Spleen (tissue), 11 donors: ENCODE measurements around the gene RBMS3. TPM values are rescaled to one million over a fixed set of nuclear protein-coding genes. Genes with fewer than 3 reads are reported as not detected.

Experiments
- DNase-seq: peaks from one replicate; pipeline ENCODE4 v3.0.0-alpha.2; 2020
- H3K27ac ChIP-seq, 8 donors: fragments of 200-600 bp; sonication (generic) in 7 of 8; 1 replicate in 4 of 8; 2 replicates in 4 of 8; pipeline versions ENCODE4 v1.5.0 to v1.8.0; 2016 to 2021; ENCODE audit warnings: inconsistent platforms in 4 of 8, mild to moderate bottlenecking in 4 of 8, moderate library complexity in 1 of 8
- H3K27me3 ChIP-seq, 7 donors: fragments of 200-600 bp; sonication (generic) in 6 of 7; replicated peaks in 1 of 7; 1 replicate in 4 of 7; 2 replicates in 3 of 7; pipeline versions ENCODE4 v1.5.0 to v1.8.0; 2016 to 2021; ENCODE audit warnings: inconsistent platforms in 3 of 7, mild to moderate bottlenecking in 1 of 7
- H3K36me3 ChIP-seq, 6 donors: fragments of 200-600 bp; sonication (generic) in 5 of 6; 1 replicate in 4 of 6; 2 replicates in 2 of 6; pipeline versions ENCODE4 v1.5.0 to v1.8.0; 2016 to 2021; ENCODE audit warnings: inconsistent platforms in 2 of 6
- H3K4me1 ChIP-seq, 6 donors: fragments of 200-600 bp; sonication (generic) in 5 of 6; 1 replicate in 3 of 6; 2 replicates in 3 of 6; pipeline versions ENCODE4 v1.5.0 to v1.8.0; 2016 to 2021; ENCODE audit warnings: inconsistent platforms in 3 of 6
- H3K4me3 ChIP-seq, 8 donors: fragments of 200-600 bp; sonication (generic) in 7 of 8; 1 replicate in 4 of 8; 2 replicates in 4 of 8; pipeline versions ENCODE4 v1.5.0 to v1.8.0; 2016 to 2021; ENCODE audit warnings: inconsistent platforms in 4 of 8, mild to moderate bottlenecking in 4 of 8, moderate library complexity in 2 of 8
- H3K9me3 ChIP-seq, 8 donors: fragments of 200-600 bp; sonication (generic) in 7 of 8; 1 replicate in 4 of 8; 2 replicates in 4 of 8; pipeline versions ENCODE4 v1.5.0 to v1.8.0; 2016 to 2021; ENCODE audit warnings: inconsistent platforms in 4 of 8
- POLR2A ChIP-seq, 3 donors: fragments of 450-650 bp; IDR thresholded peaks; one replicate each; pipeline ENCODE4 v1.5.1; 2017; ENCODE audit warnings: antibody characterized with exemption in 3 of 3, mild to moderate bottlenecking in 1 of 3
- POLR2AphosphoS5 ChIP-seq, 3 donors: sonication (generic); formaldehyde crosslinking; IDR thresholded peaks; one replicate each; pipeline ENCODE4 v1.5.1; 2017; ENCODE audit warnings: antibody characterized with exemption in 3 of 3
- WGBS, 5 donors: extraction: QIAGEN DNeasy Blood & Tissue Kit in 3 of 5; methylation state at CpG; one replicate each; pipeline versions ENCODE4 v1.1.5 to v1.1.7; 2013 to 2018; 5-methylcytosine and 5-hydroxymethylcytosine counted together
- intact Hi-C: fragments of 100-400 bp; cut with DNase I; formaldehyde crosslinking; loops from one replicate; pipeline ENCODE4 v1.15.0; 2023; ENCODE audit warnings: low total_unique reads
- polyA plus RNA-seq, 3 donors: library from polyadenylated mRNA; stranded (reverse); fragments of 200-250 nt; gene quantifications; one replicate each; pipeline ENCODE4 v1.2.1, GENCODE V29; 2013
- total RNA-seq, 7 donors: library from RNA; depleted of rRNA in 3 of 7; stranded (reverse); fragments of >200 nt in 3 of 7; fragmentation: NEBNext Ultra II Directional in 4 of 7; extraction: Animal tissue kit (Norgen Biotek cat#: 25700) in 4 of 7; gene quantifications; one replicate each; pipeline versions ENCODE4 v1.1.0 to v1.2.1, GENCODE V29; 2016 to 2021
- TF ChIP-seq, protein P1 (sequence below), 11 experiments: fragments of 200-600 bp in 7 of 11; fragments of 450-650 bp in 4 of 11; sonication (generic) in 4 of 11; IDR thresholded peaks in 8 of 11; conservative IDR thresholded peaks in 3 of 11; 1 replicate in 7 of 11; 2 replicates in 4 of 11; pipeline versions ENCODE4 v1.4.0 to v1.8.0; 2016 to 2021; ENCODE audit warnings: antibody characterized with exemption in 11 of 11, inconsistent platforms in 4 of 11, mild to moderate bottlenecking in 1 of 11
- donor health status: healthy with polysubstance abuse.
- donor health status: DM: no; HTN: no; CAD: no; lungs with moderate emphysema.
- donor health status: DM: no; HTN: no; CAD: no.
- donor health status: Bipolar disorder and iron deficiency.
- donor health status: healthy.
- donor health status: DM: no; HTN: no; CAD: no.
- donor health status: DM: yes; HTN: yes; CAD: no.

RBMS3 gene
- total and polyA plus RNA-seq, 10 donors, result 2.6 to 81.9 (median 52.5) TPM

DNA sequence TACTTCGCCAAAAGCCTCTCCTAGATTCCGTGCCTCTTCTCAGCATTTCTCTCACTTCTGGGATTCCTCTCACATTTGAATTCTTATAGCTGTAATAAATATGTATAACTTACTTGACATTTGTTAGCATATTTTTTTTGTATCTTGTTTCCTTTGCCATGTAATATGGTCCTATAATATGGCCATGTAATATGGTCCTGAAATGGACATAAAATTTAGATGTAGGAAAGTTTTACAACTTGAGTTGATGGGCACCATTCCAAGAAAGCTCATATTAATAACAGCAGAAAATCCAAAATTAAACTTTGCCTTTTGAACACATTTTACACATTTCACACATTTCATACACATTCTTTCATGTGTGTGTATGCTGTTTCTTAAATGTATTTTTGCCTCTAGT, 480.6 kb downstream of the RBMS3 start:
- Histone ChIP-seq H3K27ac (no peak overlapping the region), H3K4me1 (peaks cover 0 to 24% (median 11%) of the 10 kb centered on the region in 6 donors), H3K27me3 (no peaks in the 10 kb centered on the region), H3K9me3 (no peaks in the 10 kb centered on the region), H3K4me3 (no peak overlapping the region), H3K36me3 (no peaks in the 10 kb centered on the region)
- 80 to 96% (median 89%) methylated on average over 2 of the region's 2 CpGs for WGBS, 5 donors
- intact Hi-C loops, result loop anchor here (10.0 kb wide), 1 partner anchor 837 kb away; no protein-coding TSS in a partner anchor
- DNase-seq, result no peak
- no peak for TF ChIP-seq POLR2A (IDR thresholded peaks at IDR 0.05)
- TF ChIP-seq, protein P1, sequence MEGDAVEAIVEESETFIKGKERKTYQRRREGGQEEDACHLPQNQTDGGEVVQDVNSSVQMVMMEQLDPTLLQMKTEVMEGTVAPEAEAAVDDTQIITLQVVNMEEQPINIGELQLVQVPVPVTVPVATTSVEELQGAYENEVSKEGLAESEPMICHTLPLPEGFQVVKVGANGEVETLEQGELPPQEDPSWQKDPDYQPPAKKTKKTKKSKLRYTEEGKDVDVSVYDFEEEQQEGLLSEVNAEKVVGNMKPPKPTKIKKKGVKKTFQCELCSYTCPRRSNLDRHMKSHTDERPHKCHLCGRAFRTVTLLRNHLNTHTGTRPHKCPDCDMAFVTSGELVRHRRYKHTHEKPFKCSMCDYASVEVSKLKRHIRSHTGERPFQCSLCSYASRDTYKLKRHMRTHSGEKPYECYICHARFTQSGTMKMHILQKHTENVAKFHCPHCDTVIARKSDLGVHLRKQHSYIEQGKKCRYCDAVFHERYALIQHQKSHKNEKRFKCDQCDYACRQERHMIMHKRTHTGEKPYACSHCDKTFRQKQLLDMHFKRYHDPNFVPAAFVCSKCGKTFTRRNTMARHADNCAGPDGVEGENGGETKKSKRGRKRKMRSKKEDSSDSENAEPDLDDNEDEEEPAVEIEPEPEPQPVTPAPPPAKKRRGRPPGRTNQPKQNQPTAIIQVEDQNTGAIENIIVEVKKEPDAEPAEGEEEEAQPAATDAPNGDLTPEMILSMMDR (IDR thresholded peaks at IDR 0.05 in 8 of 11, conservative IDR thresholded peaks at IDR 0.05 in 3 of 11), result no peak

DNA sequence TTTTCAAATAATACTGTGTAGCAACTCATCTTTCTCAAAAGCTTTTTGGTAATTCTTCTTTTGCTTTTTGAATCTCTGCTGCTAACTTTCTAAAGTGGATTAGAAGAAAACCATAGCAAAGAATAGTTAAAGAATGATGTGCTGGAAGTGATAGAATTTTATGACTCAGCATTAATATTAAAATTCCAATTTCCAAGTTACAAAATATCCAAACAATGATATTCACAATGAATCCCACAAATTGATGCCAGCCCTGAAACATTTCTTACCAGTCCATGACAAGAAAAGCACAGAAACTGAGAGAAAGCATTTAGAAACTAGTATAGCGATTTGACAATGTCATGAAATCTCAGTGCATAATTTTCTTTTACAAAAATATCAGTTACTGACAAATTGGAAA, 482.2 kb downstream of the RBMS3 start:
- Histone ChIP-seq H3K4me3 (no peak overlapping the region), H3K27ac (no peak overlapping the region), H3K9me3 (no peaks in the 10 kb centered on the region), H3K4me1 (peaks cover 0 to 17% (median 11%) of the 10 kb centered on the region in 6 donors), H3K27me3 (no peaks in the 10 kb centered on the region), H3K36me3 (no peaks in the 10 kb centered on the region)
- TF ChIP-seq POLR2AphosphoS5 (IDR thresholded peaks at IDR 0.05) (no peak), POLR2A (IDR thresholded peaks at IDR 0.05) (no peak)
- TF ChIP-seq, protein P1 (IDR thresholded peaks at IDR 0.05 in 8 of 11, conservative IDR thresholded peaks at IDR 0.05 in 3 of 11), result no peak
- WGBS, 5 donors, result 83 to 96% (median 95%) methylated on average over 1 of the region's 1 CpG
- no peak for DNase-seq
- intact Hi-C loops, result loop anchor here (10.0 kb wide), 1 partner anchor 838 kb away; no protein-coding TSS in a partner anchor

DNA sequence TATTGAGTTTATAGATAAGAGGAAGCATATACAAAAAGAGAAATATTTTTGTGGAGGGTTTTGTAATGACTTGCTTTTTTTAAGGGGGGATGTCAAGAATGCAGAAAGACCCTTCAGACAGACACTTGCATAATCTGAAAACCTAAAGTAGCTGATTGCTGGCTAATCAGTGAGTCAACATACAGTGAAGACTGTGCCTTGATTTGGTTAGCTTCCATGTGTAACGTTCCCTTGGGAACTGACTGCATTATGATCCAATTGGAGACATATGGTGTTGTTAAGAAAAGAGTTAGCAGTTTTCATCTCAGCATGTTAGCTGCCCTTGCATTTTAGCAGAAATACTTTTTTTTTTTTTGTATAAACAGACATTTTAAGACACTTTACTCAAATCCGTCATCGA, 483.2 kb downstream of the RBMS3 start:
- H3K36me3 ChIP-seq, result no peaks in the 10 kb centered on the region
- no peak overlapping the region for H3K4me3 ChIP-seq
- TF ChIP-seq, protein P1 (IDR thresholded peaks at IDR 0.05 in 8 of 11, conservative IDR thresholded peaks at IDR 0.05 in 3 of 11), result no peak
- TF ChIP-seq POLR2A (IDR thresholded peaks at IDR 0.05), result no peak
- no peak for TF ChIP-seq POLR2AphosphoS5 (IDR thresholded peaks at IDR 0.05)
- no peaks in the 10 kb centered on the region for H3K9me3 ChIP-seq
- no peak overlapping the region for H3K27ac ChIP-seq
- 81 to 90% (median 84%) methylated on average over 3 of the region's 3 CpGs for WGBS, 5 donors
- no peaks in the 10 kb centered on the region for H3K27me3 ChIP-seq
- intact Hi-C loops, result loop anchor here (10.0 kb wide), 1 partner anchor 839 kb away; no protein-coding TSS in a partner anchor
- no peak for DNase-seq
- peaks cover 0 to 16% (median 8%) of the 10 kb centered on the region in 6 donors for H3K4me1 ChIP-seq

DNA sequence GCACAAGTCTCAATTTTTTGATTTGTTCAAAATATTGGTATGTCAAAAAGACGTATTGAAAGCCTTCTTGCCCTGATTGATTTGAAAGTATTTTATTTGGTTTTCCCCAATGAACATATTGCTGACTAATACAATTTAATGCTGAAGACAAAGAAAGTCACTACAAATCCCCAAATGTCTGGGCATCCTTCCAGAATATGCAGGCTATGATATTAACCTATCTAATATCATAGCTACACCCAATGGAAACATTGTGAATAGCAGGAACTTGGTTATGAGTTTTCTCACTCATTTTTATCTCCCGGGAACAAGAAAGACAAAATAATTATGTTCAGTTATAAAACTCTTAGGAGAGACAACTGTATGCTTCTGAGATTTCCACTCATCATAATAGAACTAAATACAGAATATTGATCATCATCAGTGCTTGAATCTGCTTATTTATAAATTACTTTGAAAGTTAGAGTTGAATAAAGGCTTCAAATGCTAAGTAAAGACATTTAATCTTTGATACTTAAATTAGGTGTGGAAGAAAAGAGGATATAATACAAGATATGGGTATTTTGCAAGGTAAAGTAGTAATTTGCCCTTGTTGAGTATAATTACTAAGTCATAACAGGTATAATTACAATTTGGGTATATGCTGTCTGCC, 483.9 kb downstream of the RBMS3 start:
- Histone ChIP-seq H3K36me3 (no peaks in the 10 kb centered on the region), H3K9me3 (no peaks in the 10 kb centered on the region), H3K4me3 (no peak overlapping the region), H3K27ac (no peak overlapping the region), H3K4me1 (peaks cover 0 to 12% (median 1%) of the 10 kb centered on the region in 6 donors), H3K27me3 (no peaks in the 10 kb centered on the region)
- TF ChIP-seq POLR2A (IDR thresholded peaks at IDR 0.05) (no peak), POLR2AphosphoS5 (IDR thresholded peaks at IDR 0.05) (no peak)
- TF ChIP-seq, protein P1 (IDR thresholded peaks at IDR 0.05 in 8 of 11, conservative IDR thresholded peaks at IDR 0.05 in 3 of 11), result peak in 9 of 11 experiments; percentile 21 to 46 (median 37)
- intact Hi-C loops, result loop anchor here (10.0 kb wide), 1 partner anchor 840 kb away; no protein-coding TSS in a partner anchor
- 41 to 55% (median 47%) methylated on average over 2 of the region's 2 CpGs for WGBS, 5 donors
- no peak for DNase-seq
